RWPE2 (cell line): ENCODE results near the gene MACROD2.

Source experiments
- ATAC-seq: fragments of 200-7000 bp; cut with Tn5 transposase; 3 replicates; pipeline ENCODE4 v1.9.1; 2021; ENCODE audit warnings: low read depth
- DNase-seq: peaks from one replicate; pipeline ENCODE4 v3.0.0-alpha.2; 2020; ENCODE audit warnings: low spot score
- H3K27ac ChIP-seq: fragments of 450-650 bp; 2 replicates; pipeline ENCODE4 v1.5.1; 2017; ENCODE audit warnings: mild to moderate bottlenecking; ENCODE audit not compliant: poor library complexity, severe bottlenecking
- H3K27me3 ChIP-seq: fragments of 250-450 bp; sonication (Bioruptor Pico); 2 replicates; pipeline ENCODE4 v1.5.1; 2021; ENCODE audit warnings: mild to moderate bottlenecking, moderate library complexity; ENCODE audit not compliant: insufficient read depth, poor library complexity, severe bottlenecking
- H3K36me3 ChIP-seq: fragments of 250-450 bp; sonication (Bioruptor Pico); 2 replicates; pipeline ENCODE4 v1.5.1; 2020; ENCODE audit warnings: low read depth, mild to moderate bottlenecking, moderate library complexity
- H3K4me1 ChIP-seq: fragments of 250-450 bp; sonication (Bioruptor Pico); 2 replicates; pipeline ENCODE4 v1.5.1; 2021; ENCODE audit warnings: mild to moderate bottlenecking, moderate library complexity; ENCODE audit not compliant: insufficient read depth, poor library complexity, severe bottlenecking
- H3K4me3 ChIP-seq: fragments of 250-450 bp; sonication (Bioruptor Pico); 2 replicates; pipeline ENCODE4 v1.5.1; 2021; ENCODE audit warnings: mild to moderate bottlenecking, moderate library complexity; ENCODE audit not compliant: severe bottlenecking
- H3K9me3 ChIP-seq: fragments of 250-450 bp; sonication (Bioruptor Pico); 2 replicates; pipeline ENCODE4 v1.5.1; 2021; ENCODE audit warnings: mild to moderate bottlenecking, moderate library complexity; ENCODE audit not compliant: severe bottlenecking
- CTCF ChIP-seq: fragments of 450-650 bp; IDR thresholded peaks from one replicate; pipeline ENCODE4 v1.5.1; 2017; ENCODE audit warnings: mild to moderate bottlenecking, moderate library complexity; ENCODE audit not compliant: poor library complexity, severe bottlenecking

The MACROD2 gene

DNA sequence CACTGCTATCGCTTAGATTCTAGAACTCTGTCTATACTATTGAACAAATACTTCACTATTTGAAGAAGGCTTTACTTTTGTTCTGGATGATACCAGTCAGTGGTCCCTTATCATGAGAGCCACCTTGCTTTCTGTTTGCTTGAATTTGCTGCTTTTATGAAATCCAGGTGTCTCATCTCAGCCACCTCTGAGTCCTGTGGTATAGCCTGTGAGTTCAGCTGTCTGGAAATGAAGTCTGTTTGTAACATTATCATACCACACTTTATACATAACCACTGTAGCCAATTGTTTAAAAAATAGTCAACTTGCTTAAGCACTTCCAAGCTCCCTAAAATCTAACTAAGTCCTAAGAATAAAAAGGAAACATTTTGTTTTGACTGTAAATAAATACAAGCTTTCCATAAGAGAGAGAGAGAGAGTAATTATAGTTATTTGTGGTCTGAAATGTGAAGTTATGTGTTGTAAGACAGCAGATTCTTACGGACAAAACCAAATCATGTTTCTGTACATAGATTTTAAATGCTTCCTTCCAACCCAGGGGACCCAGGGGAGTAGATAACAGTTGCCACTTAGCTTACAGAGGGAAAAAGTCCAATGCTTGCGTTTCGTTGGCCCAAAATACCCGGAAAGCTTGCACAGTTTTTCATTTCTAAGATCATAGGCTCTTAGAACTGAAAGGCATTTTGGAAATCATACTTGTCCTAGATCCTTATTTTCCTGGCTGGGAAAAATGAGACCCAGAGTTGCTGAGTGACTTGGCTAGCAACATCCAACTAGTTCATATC, 1449.9 kb downstream of the MACROD2 start:
- Histone ChIP-seq H3K9me3 (no peaks in the 10 kb centered on the region), H3K36me3 (no peaks in the 10 kb centered on the region), H3K27ac (no peak overlapping the region), H3K27me3 (no peaks in the 10 kb centered on the region), H3K4me3 (no peak overlapping the region), H3K4me1 (peaks cover 8% of the 10 kb centered on the region)
- DNase-seq: no peak
- no peak for TF ChIP-seq CTCF
- no peak for ATAC-seq

DNA sequence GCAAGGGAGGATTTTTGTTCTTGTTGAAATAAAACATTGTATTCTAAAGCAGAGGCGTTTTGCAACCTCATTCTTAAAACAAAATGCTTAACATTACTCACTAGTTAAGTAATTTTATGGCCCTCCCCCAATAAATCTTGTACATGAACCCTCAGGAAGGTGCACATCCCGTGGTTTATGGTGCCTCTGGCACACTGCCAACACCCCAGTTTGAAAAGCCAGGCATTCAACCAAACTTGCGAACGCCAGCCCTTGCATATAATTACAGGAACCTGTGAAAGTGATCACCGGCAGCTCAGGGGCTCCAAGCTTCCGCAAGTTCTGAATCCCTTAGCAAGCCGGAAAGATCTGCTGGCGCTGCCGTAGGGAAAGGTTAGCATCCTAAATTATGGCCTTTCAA, 1451.1 kb downstream of the MACROD2 start:
- no peaks in the 10 kb centered on the region for H3K27me3 ChIP-seq
- ATAC-seq: peak; percentile 60
- no peak for DNase-seq
- H3K4me1 ChIP-seq: peaks cover 8% of the 10 kb centered on the region
- no peak overlapping the region for H3K4me3 ChIP-seq
- no peaks in the 10 kb centered on the region for H3K36me3 ChIP-seq
- TF ChIP-seq CTCF: no peak
- H3K27ac ChIP-seq: no peak overlapping the region
- no peaks in the 10 kb centered on the region for H3K9me3 ChIP-seq

- no peak for TF ChIP-seq CTCF
- Histone ChIP-seq H3K27ac (no peak overlapping the region), H3K4me1 (peaks cover 8% of the 10 kb centered on the region), H3K36me3 (no peaks in the 10 kb centered on the region), H3K4me3 (no peak overlapping the region), H3K9me3 (no peaks in the 10 kb centered on the region), H3K27me3 (no peaks in the 10 kb centered on the region)
- ATAC-seq: no peak
- no peak for DNase-seq
These were observed 1452.2 kb downstream of the MACROD2 start for GRCh38 chr20:15447549-15447948.

GRCh38 chr20:15449061-15449460, 1453.7 kb downstream of the MACROD2 start:
- DNase-seq: no peak
- no peak for TF ChIP-seq CTCF
- Histone ChIP-seq H3K27ac (no peak overlapping the region), H3K4me3 (no peak overlapping the region), H3K36me3 (no peaks in the 10 kb centered on the region), H3K27me3 (no peaks in the 10 kb centered on the region), H3K4me1 (peaks cover 8% of the 10 kb centered on the region), H3K9me3 (no peaks in the 10 kb centered on the region)
- no peak for ATAC-seq

- Histone ChIP-seq H3K36me3 (no peaks in the 10 kb centered on the region), H3K27me3 (no peaks in the 10 kb centered on the region)
These were observed 1455.9 kb downstream of the MACROD2 start for GRCh38 chr20:15451241-15451640.

More at GRCh38 chr20:15451241-15451640, 1455.9 kb downstream of the MACROD2 start:
- TF ChIP-seq CTCF: no peak
- no peaks in the 10 kb centered on the region for H3K9me3 ChIP-seq
- no peak for ATAC-seq
- no peak overlapping the region for H3K27ac ChIP-seq
- peaks cover 5% of the 10 kb centered on the region for H3K4me1 ChIP-seq
- no peak overlapping the region for H3K4me3 ChIP-seq
- DNase-seq: no peak
